DMS153 (cell line): ENCODE data around the gene PLEKHM3.
"Not testable (repeated sequence)": the region's sequence is repeated elsewhere in the genome, so short reads cannot be mapped to it uniquely, and the experiment has no call there.

Source experiments
- DNase-seq: peaks from one replicate; lab custom pipeline; 2025; lab: John Stamatoyannopoulos, UW

Gene PLEKHM3

DNA sequence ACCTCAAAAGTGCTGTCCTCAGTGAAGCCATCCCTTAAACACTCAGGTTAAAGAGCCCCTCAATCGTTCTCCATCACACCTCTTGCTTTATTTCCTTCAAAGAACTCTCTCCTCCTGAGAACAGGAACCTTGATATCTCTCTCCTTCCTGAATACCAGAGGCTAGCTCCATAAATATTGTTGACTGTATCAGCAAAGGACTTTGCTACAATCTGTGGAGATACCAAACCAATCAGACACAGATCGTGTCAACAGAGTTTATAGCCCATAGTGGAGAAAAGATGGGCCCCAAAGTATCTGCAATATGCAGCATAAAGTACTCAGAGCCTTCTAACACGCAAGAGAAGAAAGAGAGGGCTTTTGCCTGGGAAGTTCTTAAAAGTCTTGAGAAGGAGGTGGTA lies 36.4 kb downstream of the PLEKHM3 start:
- DNase-seq, result no peak

- DNase-seq, result no peak
Observed at GRCh38 chr2:207987025-207987716, 38.2 kb downstream of the PLEKHM3 start.

- DNase-seq, result no peak
Observed at GRCh38 chr2:207984765-207985480, 40.4 kb downstream of the PLEKHM3 start.

DNA sequence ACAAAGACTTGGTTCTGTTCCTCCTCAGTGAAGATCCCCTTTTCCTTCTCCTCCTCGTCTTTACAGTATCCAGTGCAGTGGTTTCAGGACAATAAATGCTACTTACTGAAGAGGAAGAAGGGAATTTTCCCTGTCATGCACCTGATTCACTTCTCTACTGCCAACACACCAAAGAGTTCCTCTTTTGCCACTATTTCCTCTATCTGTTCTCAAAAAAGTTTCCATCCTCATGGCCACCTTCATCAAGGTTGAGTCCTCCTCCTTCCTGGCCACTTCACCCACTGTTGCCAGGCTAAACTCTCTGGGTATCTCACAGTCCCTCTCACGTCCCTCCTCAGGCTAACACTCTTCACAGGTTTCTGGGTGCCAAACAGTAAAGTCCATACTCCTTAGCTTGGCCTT lies 41.7 kb downstream of the PLEKHM3 start:
- DNase-seq, result no peak

DNA sequence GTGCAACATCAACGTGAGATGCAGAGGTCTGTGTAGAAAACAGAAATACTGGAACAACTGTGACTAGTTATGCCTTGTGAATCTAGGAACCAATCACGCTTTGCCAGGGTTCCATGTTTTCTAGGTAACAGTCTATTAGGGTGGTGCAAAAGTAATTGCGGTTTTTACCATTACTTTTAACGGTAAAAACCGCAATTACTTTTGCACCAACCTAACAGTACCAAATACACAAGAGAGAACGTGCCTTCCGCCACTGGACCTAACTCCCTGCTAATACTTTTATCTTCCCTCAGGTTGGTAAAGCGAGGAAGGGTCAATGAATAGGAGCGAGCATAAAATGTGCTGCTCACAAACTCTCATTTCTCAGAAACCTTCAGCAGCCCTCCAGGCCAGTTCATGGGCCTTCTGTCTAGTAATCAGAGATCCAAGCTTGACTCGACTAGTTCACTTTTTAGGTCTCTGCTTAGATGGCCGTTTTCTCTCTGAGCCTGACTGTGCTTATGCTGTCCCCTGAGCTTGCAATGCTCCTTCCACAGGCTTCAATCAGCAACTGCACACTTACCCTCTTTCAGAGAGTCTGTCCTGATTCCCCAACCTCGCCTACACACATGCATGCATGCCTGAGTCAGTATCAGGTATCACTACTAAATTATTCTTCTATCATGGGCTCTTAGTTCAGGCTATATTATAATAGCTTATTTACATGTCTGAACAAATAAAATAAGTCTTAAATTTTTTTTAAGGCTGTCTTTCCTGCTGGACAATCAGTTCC lies 47.0 kb downstream of the PLEKHM3 start:
- no peak for DNase-seq

DNA sequence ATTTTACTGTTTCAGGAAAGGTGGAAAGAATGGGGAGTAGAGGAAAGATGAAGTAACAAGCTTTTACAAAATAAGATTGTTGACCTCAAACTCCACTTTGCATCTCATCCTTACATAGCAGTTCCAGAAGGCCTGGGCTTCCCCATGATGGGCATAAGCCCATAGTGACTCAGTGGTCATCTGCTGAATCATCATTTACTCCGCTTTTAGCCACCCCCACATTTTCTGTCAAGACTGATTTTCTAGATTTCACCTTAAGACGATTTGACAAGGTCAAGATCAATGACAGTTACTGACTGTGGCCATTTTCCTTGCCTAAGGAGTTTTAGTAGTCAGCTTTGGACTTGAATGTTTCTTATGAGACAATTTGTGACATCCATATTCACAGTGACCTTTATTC lies 49.4 kb downstream of the PLEKHM3 start:
- no peak for DNase-seq

DNA sequence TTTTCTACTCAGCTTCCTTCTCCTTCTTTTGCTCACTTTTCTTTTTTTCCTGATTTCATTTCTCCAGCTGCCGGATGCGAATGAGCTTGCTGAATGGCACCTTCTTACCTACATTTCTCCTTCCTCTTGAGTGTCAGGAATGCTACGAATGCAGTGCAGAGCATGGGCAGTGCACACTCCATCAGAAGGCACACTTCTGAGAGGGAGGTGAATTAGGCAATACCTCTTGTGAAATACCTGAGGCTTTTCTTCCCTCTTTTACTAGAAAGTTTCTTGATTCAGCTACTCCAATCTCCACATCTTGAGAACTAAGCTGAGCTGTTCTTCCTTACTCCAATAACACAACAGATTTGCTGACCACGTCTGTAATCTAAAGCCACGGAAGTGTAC lies 51.1 kb downstream of the PLEKHM3 start:
- DNase-seq, result no peak

- no peak for DNase-seq
Observed at GRCh38 chr2:207970826-207971180, 54.5 kb downstream of the PLEKHM3 start.

GRCh38 chr2:207970147-207970825 lies 55.0 kb downstream of the PLEKHM3 start:
- DNase-seq, result no peak

DNA sequence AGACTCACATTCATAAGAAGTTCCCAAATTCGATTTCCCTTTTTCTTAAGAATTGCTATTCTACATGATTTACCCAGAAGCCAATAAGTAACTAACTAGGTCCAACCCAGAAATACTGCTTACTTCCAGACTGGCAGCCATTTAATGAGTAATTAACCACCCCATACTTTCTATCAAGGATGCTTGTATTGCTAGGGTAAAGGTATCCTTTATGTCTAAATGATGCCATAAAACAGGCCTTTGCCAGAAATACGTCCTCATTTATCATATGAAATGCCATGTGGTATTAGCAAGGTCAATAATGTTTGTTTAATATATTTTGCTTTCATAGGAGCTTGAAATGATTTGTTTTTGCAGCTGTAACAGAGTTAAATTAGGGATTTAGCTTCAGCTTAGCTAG lies 56.1 kb downstream of the PLEKHM3 start:
- no peak for DNase-seq

DNA sequence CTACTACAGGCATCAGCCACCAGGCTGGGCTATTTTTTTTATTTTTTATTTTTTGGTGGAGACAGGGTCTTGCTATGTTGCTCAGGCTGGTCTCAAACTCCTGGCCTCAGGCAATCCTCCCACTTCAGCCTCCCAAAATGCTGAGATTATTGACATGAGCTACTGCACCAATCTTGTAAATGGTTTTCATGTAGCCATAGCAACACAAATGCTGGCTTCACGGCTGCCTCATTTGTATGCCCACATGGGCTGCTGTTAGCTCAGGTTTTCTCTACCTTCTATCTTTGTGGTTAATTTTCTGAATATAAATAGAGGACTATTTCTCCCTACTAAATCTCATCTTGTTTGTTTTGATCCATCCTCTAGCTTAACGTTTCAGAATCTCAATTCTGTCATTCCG lies 58.2 kb downstream of the PLEKHM3 start:
- DNase-seq, result no peak

DNA sequence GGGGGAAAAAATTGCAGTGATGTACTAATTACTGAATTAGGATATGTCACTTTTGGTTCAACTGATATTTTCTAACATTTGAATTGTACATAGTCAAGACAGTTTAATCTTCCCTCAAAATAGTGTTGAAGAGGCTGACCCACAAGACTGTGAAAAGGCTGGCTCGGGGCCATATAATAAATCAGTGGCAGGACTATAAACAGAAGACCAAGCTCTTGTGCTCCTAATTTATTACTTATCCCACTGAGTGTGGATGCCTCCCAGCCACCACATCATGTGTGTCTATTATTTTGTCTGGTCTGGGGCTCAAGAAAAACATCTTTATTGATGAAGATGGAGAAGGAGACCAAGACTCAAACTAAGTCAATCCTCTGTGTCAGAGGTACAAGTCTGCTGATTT lies 64.4 kb downstream of the PLEKHM3 start:
- DNase-seq, result no peak

GRCh38 chr2:207960090-207960489 lies 65.2 kb downstream of the PLEKHM3 start:
- DNase-seq, result no peak

- DNase-seq, result no peak
Observed at GRCh38 chr2:207956771-207957170, 68.6 kb downstream of the PLEKHM3 start.

DNA sequence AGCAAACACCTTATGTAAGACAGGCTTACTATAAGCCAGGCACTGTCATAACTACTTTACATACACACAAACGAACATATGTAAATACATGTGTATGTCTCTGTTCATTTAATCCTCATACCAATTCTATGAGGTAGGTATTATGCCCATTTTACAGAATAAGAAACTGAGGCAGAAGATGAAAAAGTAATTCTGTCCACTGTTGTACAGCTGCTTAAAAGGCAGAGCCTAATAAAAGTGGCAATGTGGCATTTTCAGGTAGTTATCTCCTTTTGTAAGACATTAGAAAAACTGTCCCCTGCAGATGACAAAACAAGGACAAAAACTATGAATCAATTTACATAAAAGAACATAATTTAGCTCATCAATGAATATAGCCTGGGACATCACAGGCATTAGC lies 69.9 kb downstream of the PLEKHM3 start:
- DNase-seq, result no peak

DNA sequence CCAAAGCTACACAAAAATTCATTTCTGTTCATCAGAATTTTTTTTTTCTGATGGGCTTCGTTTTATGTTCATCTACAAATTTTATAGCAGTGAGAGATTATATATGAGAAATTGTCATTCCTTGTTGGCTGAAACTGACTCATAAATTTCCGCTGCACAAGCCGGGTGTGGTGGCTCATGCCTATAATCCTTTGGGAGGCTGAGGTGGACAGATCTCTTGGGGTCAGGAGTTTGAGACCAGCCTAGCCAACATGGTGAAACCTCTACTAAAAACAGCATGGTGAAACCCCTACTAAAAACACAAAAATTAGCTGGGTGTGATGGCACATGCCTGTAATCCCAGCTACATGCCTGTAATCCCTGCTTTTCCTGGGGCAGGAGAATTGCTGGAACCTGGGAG lies 72.0 kb downstream of the PLEKHM3 start:
- no peak for DNase-seq

GRCh38 chr2:207952564-207953345 lies 72.6 kb downstream of the PLEKHM3 start:
- DNase-seq, result no peak

- no peak for DNase-seq
Observed at GRCh38 chr2:207951734-207952470, 73.4 kb downstream of the PLEKHM3 start.

DNA sequence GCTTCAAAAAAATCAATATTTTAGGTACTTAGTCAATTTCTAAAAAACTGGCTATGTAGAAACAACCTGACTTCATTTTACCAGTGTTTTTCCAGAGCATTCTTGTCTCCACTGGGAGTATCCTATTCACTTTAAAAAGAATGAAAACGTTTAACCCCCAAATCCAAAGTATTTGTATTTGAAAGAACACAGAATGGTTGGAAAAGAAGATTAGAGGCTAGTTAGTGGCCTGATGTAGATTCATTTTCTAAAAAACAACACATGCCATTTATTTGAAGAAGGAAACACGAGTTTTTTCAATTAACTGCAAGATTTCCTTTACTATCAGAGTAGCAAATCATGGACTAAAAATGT lies 74.6 kb downstream of the PLEKHM3 start:
- no peak for DNase-seq

GRCh38 chr2:207950063-207950760 lies 75.1 kb downstream of the PLEKHM3 start:
- DNase-seq, result no peak

GRCh38 chr2:207949245-207949644 lies 76.1 kb downstream of the PLEKHM3 start:
- DNase-seq, result not testable (repeated sequence)
